Gastroesophageal sphincter (tissue), 4 donors: ENCODE measurements around the gene SSRP1. TPM values are rescaled to one million over a fixed set of nuclear protein-coding genes. Genes with fewer than 3 reads are reported as not detected.
A peak's percentile ranks its signal among the peaks of the same experiment; 100 is the strongest.

Source experiments
- ATAC-seq: fragments of 150-250 bp; one replicate; pipeline ENCODE4 v1.9.1; 2016; ENCODE audit warnings: mild to moderate bottlenecking, moderate library complexity
- H3K27ac ChIP-seq, 4 donors: fragments of 200-600 bp; sonication (generic) in 3 of 4; 1 replicate in 3 of 4; 2 replicates in 1 of 4; pipeline ENCODE4 v1.5.1; 2016 to 2019
- H3K27me3 ChIP-seq: fragments of 200-600 bp; sonication (generic); one replicate; pipeline ENCODE4 v1.5.1; 2019
- H3K36me3 ChIP-seq, 2 donors: fragments of 200-600 bp; sonication (generic); one replicate each; pipeline ENCODE4 v1.5.1; 2019; ENCODE audit warnings: control low read depth in 1 of 2
- H3K4me1 ChIP-seq, 3 donors: fragments of 200-600 bp; sonication (generic); 1 replicate in 2 of 3; 2 replicates in 1 of 3; pipeline ENCODE4 v1.5.1; 2016 to 2019; ENCODE audit warnings: control low read depth in 2 of 3
- H3K4me3 ChIP-seq, 2 donors: fragments of 200-600 bp; sonication (generic); one replicate each; pipeline ENCODE4 v1.5.1; 2019; ENCODE audit warnings: mild to moderate bottlenecking in 1 of 2, moderate library complexity in 1 of 2
- H3K9me3 ChIP-seq, 3 donors: fragments of 200-600 bp; sonication (generic); one replicate each; pipeline ENCODE4 v1.5.1; 2017 to 2019; ENCODE audit warnings: control low read depth in 2 of 3
- CTCF ChIP-seq, 4 experiments: fragments of 200-600 bp in 2 of 4; fragments of 450-650 bp in 2 of 4; sonication (generic) in 1 of 4; IDR thresholded peaks; one replicate each; pipeline ENCODE4 v1.5.1; 2017 to 2019; ENCODE audit warnings: antibody characterized with exemption in 4 of 4, mild to moderate bottlenecking in 2 of 4, moderate library complexity in 2 of 4
- EP300 ChIP-seq: sonication (generic); formaldehyde crosslinking; IDR thresholded peaks from one replicate; pipeline ENCODE4 v1.6.1; 2017; ENCODE audit warnings: antibody characterized with exemption, mild to moderate bottlenecking
- POLR2A ChIP-seq, 2 donors: fragments of 450-650 bp; IDR thresholded peaks; one replicate each; pipeline ENCODE4 v1.6.1; 2017; ENCODE audit warnings: antibody characterized with exemption in 2 of 2, mild to moderate bottlenecking in 2 of 2, moderate library complexity in 1 of 2
- POLR2AphosphoS5 ChIP-seq: sonication (generic); formaldehyde crosslinking; IDR thresholded peaks from one replicate; pipeline ENCODE4 v1.6.1; 2017; ENCODE audit warnings: antibody characterized with exemption
- WGBS, 2 donors: methylation state at CpG; one replicate each; pipeline ENCODE4 v1.1.5; 2018; ENCODE audit warnings: low coverage in 1 of 2; 5-methylcytosine and 5-hydroxymethylcytosine counted together
- total RNA-seq, 4 donors: library from RNA; depleted of rRNA; stranded (reverse); fragments of >200 nt; gene quantifications; one replicate each; pipeline ENCODE4 v1.1.0, GENCODE V29; 2016

SSRP1 gene
- total RNA-seq, 4 donors from 2014 or later, result 66.0 to 101 (median 79.8) TPM

- H3K36me3 ChIP-seq, result no peaks in the 10 kb centered on the region
- peaks cover under 1% of the 10 kb centered on the region for H3K27me3 ChIP-seq
- H3K27ac ChIP-seq, result no peak overlapping the region
- no peak for TF ChIP-seq EP300
- TF ChIP-seq POLR2AphosphoS5, result no peak
- TF ChIP-seq POLR2A (IDR thresholded peaks at IDR 0.05), result no peak
- no peak for TF ChIP-seq CTCF (IDR thresholded peaks at IDR 0.05)
- ATAC-seq, result peak; percentile 4
- H3K4me3 ChIP-seq, result no peak overlapping the region
- no peaks in the 10 kb centered on the region for H3K9me3 ChIP-seq
- 78 to 89% methylated on average over 4 to 7 of the region's 9 CpGs for WGBS, 2 donors
- H3K4me1 ChIP-seq, result peaks cover 0 to 17% (median 9%) of the 10 kb centered on the region in 3 donors
Measured at GRCh38 chr11:57359896-57360690, 24.4 kb upstream of the SSRP1 start.

GRCh38 chr11:57359396-57359795, 23.7 kb upstream of the SSRP1 start:
- ATAC-seq, result no peak
- 94% methylated on average over 2 of the region's 5 CpGs; no CpG with 5 or more reads in 1 of the 2 donors for WGBS, 2 donors
- no peaks in the 10 kb centered on the region for H3K36me3 ChIP-seq

GRCh38 chr11:57358991-57359390, 23.3 kb upstream of the SSRP1 start:
- no peak overlapping the region for H3K27ac ChIP-seq
- peaks cover 0 to 17% (median 9%) of the 10 kb centered on the region in 3 donors for H3K4me1 ChIP-seq
- ATAC-seq, result no peak
- no peaks in the 10 kb centered on the region for H3K27me3 ChIP-seq
- no peaks in the 10 kb centered on the region for H3K9me3 ChIP-seq
- TF ChIP-seq CTCF (IDR thresholded peaks at IDR 0.05) (no peak), EP300 (no peak)
- WGBS, 2 donors, result 77% methylated on average over 6 of the region's 9 CpGs; no CpG with 5 or more reads in 1 of the 2 donors
- H3K36me3 ChIP-seq, result no peaks in the 10 kb centered on the region
- no peak overlapping the region for H3K4me3 ChIP-seq

More at GRCh38 chr11:57359396-57359795, 23.7 kb upstream of the SSRP1 start:
- no peak overlapping the region for H3K27ac ChIP-seq
- no peaks in the 10 kb centered on the region for H3K9me3 ChIP-seq
- H3K4me1 ChIP-seq, result peaks cover 0 to 17% (median 9%) of the 10 kb centered on the region in 3 donors
- H3K27me3 ChIP-seq, result no peaks in the 10 kb centered on the region
- no peak overlapping the region for H3K4me3 ChIP-seq
- no peak for TF ChIP-seq POLR2AphosphoS5
- TF ChIP-seq POLR2A (IDR thresholded peaks at IDR 0.05), result no peak

GRCh38 chr11:57358543-57358961, 22.9 kb upstream of the SSRP1 start:
- TF ChIP-seq CTCF (IDR thresholded peaks at IDR 0.05) (no peak), POLR2AphosphoS5 (no peak), EP300 (no peak), POLR2A (IDR thresholded peaks at IDR 0.05) (no peak)
- Histone ChIP-seq H3K27ac (no peak overlapping the region), H3K9me3 (no peaks in the 10 kb centered on the region), H3K4me1 (peaks cover 0 to 17% (median 9%) of the 10 kb centered on the region in 3 donors), H3K27me3 (no peaks in the 10 kb centered on the region), H3K36me3 (no peaks in the 10 kb centered on the region), H3K4me3 (no peak overlapping the region)
- WGBS, 2 donors, result 67 to 72% methylated on average over 8 to 9 of the region's 9 CpGs
- ATAC-seq, result no peak

GRCh38 chr11:57357856-57358255, 22.2 kb upstream of the SSRP1 start:
- peak overlapping the region in 3 of 4 donors; percentile 27 to 51 (median 47) for H3K27ac ChIP-seq
- WGBS, 2 donors, result 18 to 21% methylated on average over 5 to 6 of the region's 6 CpGs
- ATAC-seq, result no peak

More at GRCh38 chr11:57357856-57358255, 22.2 kb upstream of the SSRP1 start:
- Histone ChIP-seq H3K4me3 (no peak overlapping the region), H3K9me3 (no peaks in the 10 kb centered on the region), H3K4me1 (peaks cover 0 to 17% (median 9%) of the 10 kb centered on the region in 3 donors), H3K36me3 (no peaks in the 10 kb centered on the region), H3K27me3 (no peaks in the 10 kb centered on the region)
- no peak for TF ChIP-seq POLR2A (IDR thresholded peaks at IDR 0.05)
- TF ChIP-seq EP300, result no peak
- TF ChIP-seq CTCF (IDR thresholded peaks at IDR 0.05), result no peak
- TF ChIP-seq POLR2AphosphoS5, result no peak
